GM21390 (cell line): ENCODE results near the gene NUP214.

Source experiments
- ATAC-seq: cut with Tn5 transposase; IDR thresholded peaks from one replicate; pipeline ENCODE4 v1.9.1; 2021; ENCODE audit not compliant: unreplicated experiment

The NUP214 gene

GRCh38 chr9:131274674-131275331 lies 149.4 kb downstream of the NUP214 start:
- no peak for ATAC-seq

- no peak for ATAC-seq
These were observed 150.1 kb downstream of the NUP214 start for GRCh38 chr9:131275332-131276093.

GRCh38 chr9:131276094-131276888 lies 150.9 kb downstream of the NUP214 start, which contains the start of gene FAM78A:
Gene FAM78A (minus strand): TSS chr9:131276510. CDS start chr9:131276179, 331 bp downstream.
- no peak for ATAC-seq

- ATAC-seq = no peak
These were observed 151.5 kb downstream of the NUP214 start for GRCh38 chr9:131276891-131277286.

GRCh38 chr9:131277287-131277909 lies 152.0 kb downstream of the NUP214 start:
- ATAC-seq = no peak

GRCh38 chr9:131277910-131278701 lies 152.7 kb downstream of the NUP214 start:
- no peak for ATAC-seq

- ATAC-seq = no peak
These were observed 153.3 kb downstream of the NUP214 start for GRCh38 chr9:131278702-131279111.

GRCh38 chr9:131279196-131279862 lies 153.9 kb downstream of the NUP214 start:
- no peak for ATAC-seq

- no peak for ATAC-seq
These were observed 154.6 kb downstream of the NUP214 start for GRCh38 chr9:131279863-131280570.

GRCh38 chr9:131280660-131281059 lies 155.3 kb downstream of the NUP214 start:
- ATAC-seq = no peak

GRCh38 chr9:131281119-131281965 lies 156.0 kb downstream of the NUP214 start:
- ATAC-seq = no peak

GRCh38 chr9:131282175-131282574 lies 156.8 kb downstream of the NUP214 start:
- no peak for ATAC-seq

- ATAC-seq = no peak
These were observed 157.5 kb downstream of the NUP214 start for GRCh38 chr9:131282688-131283422.
